HG03469 (cell line): ENCODE data around the gene CD200.

Experiments used
- ATAC-seq: cut with Tn5 transposase; IDR thresholded peaks from one replicate; pipeline ENCODE4 v1.9.1; 2021; ENCODE audit warnings: mild to moderate bottlenecking, moderate library complexity, moderate number of reproducible peaks; ENCODE audit not compliant: unreplicated experiment

The CD200 gene, protein sequence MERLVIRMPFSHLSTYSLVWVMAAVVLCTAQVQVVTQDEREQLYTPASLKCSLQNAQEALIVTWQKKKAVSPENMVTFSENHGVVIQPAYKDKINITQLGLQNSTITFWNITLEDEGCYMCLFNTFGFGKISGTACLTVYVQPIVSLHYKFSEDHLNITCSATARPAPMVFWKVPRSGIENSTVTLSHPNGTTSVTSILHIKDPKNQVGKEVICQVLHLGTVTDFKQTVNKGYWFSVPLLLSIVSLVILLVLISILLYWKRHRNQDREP

DNA sequence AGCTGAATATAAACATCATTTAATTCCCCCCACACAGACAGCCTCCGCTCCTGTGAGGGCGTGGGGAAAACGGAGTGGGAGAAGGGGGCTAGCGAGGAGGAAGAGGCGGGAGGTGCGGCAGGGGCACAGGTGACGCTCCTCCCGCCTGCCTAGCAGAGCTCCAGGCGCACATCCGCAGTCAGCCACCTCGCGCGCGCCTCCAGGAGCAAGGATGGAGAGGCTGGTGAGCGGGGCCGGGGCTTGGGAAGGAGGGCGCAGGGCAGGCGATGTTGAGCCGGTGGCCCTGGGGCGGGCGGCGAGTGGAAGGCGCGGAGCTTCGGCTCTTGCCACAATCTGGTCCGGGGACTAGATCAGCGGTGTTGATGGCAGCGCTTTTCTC, at the start of gene CD200:
Gene CD200 (plus strand): TSS at position 155 of the 379 bp plus-strand sequence. CDS start 57 bp downstream, at position 212.
- no peak for ATAC-seq

DNA sequence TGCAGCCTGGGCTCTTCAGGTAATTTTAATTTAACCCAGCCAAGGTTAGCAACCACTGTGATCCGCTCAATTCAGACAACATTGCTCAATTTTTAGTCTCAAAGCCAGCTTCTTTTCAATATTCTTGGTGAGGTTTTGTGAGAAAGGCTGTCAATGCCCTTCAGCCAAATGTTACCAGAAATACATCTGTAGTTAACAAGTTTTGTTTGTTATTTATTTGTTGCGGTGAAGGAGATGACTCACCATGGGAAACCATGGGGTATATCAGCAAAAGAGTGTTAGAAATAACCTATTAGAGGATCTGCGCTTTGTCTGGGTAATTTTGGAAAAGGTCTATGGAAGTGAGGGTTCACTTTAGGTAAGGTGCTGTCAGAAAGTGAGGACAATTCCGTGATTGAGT, 43.9 kb upstream of the CD200 start:
- ATAC-seq: no peak

DNA sequence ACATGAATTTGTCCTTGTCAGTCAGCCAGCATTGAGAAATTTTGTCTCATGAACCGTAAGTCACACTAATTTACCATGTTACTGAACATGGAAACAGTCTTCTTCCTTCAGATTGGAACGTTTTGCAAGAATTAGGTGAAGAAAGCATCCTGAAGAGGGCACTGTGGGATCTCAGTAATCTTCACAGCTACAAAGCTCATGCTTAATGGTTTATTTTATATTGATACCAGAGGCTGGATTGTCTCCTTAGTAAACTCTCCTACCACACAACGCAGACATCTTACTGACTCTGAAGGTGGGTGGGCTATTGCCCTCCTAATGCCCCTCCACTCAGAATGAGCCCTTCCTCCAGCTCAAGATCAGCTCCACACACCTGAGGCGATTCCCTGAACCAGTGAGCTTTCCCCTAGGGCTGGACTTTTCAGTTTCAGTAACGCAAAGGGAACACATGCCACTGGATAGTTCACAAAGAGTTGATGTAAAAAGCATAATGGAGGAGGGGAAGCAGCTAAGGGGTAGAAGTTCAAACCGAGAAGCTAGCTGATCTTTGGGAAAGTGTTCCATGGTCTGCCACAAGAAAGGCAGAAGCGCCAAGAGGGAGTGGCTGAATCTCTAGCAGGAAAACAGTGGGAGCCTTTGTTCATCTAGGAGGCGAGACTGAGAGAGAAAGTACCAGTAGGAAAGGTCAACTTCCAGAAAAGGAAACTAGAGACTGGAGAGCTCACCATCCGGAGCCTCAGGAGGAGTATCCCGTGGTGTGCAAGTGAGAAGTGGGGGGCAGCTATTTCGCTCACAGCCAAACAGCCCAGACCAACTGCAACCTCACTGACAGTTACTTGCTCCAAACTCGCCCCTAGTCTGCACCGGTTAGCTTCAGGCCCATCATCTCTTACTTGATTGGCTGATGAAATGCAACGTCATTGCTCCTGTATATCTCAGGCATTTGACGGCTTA, 39.3 kb upstream of the CD200 start, which contains the start of gene SLC9C1:
Gene SLC9C1 (minus strand): TSS at position 849 of the 954 bp plus-strand sequence. CDS start 7,425 bp downstream, outside the sequence.
- no peak for ATAC-seq

DNA sequence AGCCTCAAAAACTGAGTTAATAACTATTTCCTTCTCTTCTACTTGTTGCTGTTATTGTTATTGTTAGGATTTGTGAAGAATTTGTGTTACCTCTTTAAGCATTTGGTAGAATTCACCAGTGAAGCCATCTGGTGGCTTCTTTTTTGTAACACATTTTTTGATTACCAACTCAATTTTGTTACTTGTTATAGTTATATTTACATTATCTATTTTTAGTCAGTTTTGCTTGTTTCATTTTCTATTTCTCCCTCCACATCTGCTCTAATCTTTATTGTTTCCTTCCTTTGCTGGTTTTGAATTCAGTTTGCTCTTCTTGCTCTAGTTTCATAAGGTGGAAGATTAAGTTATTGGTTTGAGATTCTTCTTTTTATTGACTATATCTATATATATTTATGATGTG, 35.2 kb upstream of the CD200 start:
- no peak for ATAC-seq

DNA sequence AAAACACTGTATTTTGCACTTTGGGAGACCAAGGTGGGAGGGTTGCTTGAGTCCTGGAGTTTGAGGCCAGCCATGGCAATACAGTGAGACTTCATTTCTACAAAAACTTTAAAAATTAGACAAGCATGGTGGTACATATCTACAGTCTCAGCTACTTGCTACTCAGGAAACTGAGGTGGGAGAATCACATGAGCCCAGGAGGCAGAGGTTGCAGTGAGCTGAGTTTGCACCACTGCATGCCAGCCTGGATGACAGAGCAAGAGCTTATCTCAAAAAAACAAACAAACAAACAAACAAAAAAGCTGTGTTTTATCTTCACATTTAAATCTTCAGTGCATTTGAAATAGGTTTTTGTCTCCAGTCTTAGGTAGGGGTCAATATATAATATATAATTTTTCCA, 34.2 kb upstream of the CD200 start:
- ATAC-seq: no peak

DNA sequence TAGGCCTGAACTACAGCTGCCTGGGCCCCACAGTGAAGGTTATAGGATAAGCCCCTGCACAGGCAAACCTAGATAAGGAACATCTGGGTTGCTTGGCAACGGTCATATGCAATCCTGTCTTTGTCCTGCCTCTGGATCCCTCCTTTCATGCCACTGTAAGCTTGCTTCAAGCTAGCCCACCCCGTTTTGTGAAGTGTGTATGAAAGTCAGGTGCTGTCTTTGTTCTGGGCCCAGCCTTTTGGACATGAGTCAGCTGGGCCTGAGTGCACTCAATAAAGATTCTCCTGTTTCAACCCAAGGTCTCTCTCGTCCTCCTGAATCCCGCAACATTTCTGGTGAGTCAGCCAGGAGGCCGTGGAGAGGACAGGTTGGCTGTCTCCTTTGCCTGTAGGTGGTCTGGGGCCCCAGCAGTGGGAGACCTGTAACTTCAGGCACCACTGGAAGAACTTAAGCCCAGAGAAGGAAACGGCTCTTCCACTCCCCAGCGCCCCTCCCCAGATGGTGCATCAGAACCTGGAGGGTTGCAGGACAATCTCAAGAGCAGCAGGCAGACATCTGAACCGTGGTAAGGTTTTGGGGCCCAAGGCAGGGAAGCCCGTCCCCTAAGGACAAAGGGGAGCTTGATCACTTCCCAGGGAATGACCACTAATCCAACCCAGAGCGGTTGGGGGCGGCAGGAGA, 30.7 kb upstream of the CD200 start:
- ATAC-seq: no peak

DNA sequence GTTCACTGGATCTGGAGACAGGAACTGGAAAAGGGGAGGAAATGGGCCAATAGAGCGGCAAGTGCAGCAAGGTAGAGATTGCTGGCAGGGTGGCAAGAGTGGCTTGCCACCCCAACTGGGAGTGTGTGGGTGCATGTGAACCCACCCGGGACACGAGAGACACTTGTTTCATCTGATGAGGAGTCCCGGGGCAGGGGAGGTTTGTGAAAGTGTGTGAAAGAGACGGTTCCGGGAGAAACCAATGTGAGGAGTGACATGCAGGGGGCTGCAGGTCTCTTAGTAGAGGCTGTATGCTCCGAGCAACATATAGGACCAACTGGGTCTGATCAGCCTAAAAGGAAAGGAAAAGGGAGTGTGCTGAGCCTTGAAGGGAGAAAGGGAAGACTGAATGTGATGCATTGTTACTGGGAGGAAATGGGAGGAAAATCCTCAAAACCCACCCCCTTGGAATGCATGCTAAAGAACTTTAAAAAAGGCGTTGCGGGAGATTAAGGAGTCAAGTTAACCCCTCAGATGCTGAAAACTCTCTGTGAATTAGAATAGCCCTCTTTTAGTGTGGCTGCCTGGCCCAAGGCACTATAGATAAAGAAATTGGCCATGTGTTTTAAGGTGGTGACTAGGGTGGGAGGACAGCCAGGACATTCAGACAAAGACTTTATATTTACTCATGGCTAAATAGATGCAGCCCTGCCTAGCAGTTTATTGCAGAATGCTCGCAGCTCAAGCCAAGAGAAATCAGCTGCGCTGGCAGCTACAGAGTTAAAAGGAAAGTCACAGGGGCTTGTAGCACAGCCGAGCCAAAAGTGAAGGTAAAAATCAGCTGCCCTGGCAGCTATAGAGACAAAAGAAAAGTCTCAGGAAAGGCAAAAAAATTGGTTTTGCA, 29.8 kb upstream of the CD200 start:
- ATAC-seq: no peak

DNA sequence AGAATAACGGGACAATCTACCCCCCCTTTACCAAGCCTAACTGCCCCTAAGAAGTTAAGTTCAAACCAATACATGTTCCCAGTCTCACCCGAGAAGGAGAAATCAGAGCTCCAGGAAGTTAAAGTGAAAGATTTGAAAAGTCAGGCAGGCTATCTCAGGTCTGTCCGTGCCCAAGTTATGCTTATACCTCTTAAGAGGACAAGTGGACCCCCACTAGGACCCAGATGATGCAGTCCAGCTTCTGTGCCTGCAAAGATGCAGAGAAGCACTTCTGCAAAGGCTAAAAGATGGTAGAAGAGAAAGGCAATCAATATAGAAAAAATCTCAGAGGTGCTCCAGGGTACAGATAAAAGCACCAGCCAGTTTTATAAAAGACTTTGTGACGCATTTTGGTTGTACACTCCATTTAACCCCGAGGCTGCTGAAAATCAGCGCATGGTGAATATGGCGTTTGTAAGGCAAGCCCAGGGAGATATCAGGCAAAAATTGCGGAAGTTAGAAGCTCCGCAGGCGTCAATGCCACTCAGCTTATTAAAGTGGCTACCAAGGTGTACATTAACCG, 29.1 kb upstream of the CD200 start:
- ATAC-seq: no peak

DNA sequence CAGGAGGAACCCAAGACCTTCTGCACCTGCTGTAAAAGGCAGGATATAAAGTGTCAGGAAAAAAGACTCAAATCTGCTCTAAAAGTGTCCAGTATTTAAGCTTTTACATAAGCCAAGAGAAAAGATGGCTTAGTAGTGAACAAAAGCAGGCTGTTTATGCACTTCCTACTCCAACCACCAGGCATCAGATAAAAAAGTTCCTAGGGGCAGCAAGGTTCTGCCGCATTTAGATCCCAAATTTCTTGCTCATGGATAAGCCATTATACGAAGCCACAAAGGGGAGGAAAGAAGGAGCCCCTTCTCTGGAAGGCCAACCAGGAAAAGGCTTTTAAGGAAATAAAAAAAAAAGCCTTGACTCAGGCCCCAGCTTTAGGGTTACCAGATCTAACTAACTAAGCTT, 28.3 kb upstream of the CD200 start:
- no peak for ATAC-seq

DNA sequence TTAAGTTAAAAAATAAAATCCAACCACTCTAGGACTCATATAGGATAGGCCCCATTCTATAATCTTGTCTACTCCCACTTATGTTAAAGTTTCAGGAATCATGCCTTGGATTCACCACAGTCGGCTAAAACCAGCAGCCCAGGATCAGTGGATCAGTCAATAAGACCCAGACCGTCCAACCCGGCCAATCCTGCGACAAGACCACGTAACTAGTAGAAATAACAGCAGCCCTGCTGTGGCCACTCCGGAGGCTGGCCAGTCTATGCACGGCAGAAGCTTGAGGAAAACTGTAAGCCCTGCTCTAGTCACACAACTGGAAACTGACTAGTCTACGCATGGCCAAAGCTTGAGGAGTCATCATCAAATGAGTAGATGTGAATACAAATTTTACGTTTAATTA, 26.1 kb upstream of the CD200 start:
- no peak for ATAC-seq

DNA sequence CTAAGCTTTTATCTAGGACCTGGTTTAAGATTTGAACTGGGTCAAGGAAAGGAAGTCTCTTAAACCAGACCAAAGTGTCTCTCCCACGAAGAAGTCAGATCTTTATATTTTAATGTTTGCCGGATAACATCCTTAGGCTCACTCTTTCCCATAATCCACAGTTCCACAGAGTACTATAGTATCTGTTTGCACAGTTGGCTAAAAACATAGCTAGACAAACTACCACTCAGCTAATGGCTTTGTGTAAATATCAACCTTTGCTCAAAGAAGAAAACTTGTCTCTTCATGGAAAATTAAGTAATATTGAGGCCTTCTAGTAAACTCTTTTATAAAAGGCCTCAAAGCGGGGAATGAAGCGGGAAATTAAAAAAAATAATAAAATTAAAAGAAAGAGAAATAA, 25.4 kb upstream of the CD200 start:
- no peak for ATAC-seq

DNA sequence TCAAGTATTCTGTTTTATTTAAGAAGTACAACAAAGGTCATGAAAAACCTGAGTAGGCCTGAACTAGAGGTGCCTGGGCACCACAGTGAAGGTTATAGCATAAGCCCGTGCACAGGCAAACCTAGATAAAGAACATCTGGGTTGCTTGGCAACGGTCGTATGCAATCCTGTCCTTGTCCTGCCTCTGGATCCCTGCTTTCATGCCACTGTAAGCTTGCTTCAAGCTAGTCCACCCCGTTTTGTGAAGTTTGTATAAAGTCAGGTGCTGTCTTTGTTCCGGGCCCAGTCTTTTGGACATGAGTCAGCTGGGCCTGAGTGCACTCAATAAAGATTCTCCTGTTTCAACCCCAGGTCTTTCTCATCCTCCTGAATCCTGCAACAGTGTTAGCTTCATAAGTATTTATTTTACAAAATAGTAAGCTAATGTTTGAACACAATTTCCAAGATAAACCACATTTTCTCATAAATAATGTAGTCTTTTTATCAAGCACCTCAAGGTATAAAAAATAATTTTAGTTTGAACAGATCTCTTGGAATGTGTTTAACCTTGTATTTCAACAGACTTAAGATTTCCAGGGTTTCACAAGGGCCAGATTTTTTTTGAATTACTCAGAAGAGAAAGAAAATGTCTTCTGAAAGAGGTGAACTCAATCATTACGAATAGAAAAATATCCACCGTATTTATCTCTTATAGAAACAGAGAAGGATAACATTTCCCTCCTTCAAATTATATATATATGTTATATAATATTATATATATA, 24.6 kb upstream of the CD200 start:
- ATAC-seq: no peak

DNA sequence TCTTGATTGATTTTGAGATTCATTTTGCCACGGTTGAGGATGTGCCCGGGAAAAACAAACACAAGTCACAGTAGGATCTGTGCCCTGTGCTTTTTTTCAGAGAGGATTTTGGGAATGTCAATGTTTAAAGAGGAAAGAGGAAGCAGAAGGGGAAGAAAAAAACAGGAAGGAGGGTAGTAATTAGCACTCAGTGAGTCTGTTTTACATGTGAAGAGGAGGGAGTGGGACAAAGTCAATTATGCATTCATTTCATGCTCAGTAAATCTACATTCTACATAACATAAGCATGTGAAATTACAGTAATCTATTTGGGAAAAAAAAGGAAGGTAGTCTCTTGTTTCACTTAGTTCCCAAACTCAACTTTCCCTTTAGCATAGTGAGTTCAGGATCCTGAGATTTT, 18.3 kb upstream of the CD200 start:
- no peak for ATAC-seq

DNA sequence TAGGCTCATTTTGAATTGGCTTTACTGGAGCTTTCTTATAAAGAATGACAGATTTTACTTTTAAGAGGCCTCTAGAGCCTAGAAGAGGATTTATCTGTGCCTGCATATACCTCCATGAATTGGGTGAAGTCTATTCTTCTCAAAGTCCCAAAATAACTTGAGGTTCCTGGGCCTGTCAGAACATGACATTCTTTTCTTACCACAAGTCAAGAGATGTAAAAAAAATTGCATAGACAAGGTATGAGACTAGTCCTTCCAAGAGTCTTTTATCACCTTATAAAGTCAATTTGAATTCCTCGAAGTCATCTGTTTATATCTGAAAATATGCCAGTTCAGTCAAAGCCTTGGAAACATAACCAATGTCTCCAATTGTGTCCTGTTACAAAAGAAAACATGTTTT, 17.2 kb upstream of the CD200 start:
- ATAC-seq: no peak

DNA sequence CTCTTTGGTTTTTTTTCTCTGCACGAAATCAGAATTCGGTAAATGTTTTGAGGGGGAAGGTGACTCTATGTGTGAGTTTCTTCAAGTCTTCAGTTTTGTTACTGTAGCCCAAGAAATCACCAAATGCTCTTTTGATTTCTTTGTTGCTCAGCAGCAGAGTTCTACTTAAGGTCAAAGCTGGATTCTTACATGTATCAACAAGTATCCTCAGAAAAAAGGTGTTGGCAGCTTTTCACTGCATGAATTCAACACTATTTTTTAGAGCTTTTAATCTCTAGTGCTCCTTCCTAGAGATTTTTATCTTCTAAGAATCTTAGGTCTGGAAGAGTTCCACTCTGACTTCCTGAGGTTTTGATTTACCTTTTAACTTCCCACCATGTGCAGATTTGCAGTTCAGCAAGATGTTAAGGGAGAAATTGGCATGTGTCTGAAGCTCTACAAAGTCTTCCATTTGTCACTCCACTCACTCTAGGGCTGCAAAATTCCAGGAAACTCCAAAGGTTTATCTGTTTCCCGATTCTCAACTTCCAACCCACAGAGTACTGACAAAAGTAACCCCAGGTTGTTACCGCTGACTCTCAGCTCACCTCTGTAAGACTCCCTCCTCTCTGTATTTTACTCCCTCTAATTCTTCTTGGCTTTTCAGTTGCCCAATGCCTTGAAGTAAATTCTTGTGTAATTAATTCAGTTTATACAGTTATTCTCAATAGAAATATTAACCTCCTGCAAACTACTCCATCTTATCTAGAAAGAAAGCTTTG, 13.3 kb upstream of the CD200 start:
- ATAC-seq: no peak

DNA sequence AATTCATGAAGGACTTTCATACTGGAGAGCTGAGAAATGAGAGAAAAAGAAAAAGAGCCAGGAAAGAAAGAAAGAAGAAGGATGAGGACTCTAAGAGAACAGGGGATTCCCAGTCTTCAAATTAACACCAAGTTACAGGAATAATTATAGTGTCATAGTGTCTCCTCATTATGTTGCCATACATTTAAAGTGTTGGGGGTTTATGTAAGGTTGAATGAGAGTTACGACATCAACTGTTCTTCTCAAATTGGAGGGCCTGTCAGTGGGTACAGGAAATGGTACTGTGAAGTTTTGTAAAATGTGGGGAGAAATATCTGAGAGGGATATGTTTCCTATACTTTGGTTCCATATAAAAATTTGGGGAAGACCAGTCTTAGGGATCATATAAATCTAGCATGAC, 12.3 kb upstream of the CD200 start:
- ATAC-seq: no peak

DNA sequence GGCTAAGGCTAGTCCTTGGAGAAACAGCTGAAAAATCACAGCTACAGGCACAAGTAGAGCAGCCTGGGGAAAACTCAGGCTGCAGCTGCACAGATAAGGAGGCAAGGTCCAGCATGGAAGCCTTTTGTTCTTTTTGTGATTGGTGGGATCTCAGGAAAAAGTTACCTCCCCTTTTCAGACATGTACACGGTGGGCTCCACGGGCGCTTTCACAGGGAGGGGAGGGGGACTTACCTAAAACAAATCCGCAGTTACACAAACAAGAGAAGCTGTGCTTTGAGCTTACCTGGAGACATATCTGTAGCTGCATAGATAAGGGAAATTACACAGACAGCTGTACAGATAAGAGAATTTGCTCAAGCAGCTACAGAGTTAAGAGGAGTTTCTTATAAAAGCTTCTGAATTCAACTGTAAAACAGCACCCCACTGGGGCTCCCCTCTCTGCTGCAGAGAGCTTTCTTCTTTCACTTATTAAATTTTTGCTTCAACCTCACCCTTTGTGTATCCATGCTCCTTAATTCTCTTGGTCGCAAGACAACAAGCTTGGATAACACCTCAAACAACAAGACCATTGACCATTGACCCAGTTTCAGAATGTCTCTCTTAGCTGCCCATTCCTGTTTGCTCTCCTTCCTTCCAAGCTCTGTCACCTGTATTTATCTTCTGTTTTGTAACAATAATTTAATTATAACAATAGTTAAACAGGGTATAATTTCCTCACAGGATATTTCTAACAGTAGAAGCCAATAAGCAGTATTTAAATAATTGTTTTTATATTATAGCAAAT, 10.9 kb upstream of the CD200 start:
- ATAC-seq: no peak

DNA sequence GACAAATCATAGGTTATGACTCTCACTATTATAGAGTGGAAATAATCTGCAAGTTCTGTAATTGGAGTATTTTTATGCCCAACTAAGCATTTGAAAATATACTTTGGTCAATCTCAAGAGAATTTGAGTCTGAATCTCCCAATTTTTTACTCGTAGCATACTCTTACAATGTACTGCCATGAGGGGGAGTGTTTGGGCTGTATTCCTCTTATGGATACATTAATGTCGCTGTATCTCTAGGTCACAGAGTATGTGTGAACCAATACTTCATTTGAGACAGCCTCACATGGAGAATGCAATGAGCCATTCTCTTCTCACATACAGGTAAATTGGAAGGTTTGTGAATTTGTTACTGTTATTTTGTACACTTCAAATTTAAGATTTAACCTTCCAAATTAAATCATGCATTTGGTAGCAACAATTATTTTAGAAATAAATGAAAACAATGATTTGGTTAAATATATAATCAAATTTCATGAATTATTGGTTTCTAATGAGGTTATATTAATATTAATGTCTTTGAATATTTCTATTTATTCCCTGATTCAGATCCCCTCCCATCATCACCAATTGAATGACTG, 5.5 kb upstream of the CD200 start:
- ATAC-seq: peak; percentile 92
